HG02852 (cell line): ENCODE measurements around the gene OR11H12.
"Not testable (repeated sequence)": the region's sequence is repeated elsewhere in the genome, so short reads cannot be mapped to it uniquely, and the experiment has no call there.

Experiments used
- ATAC-seq: cut with Tn5 transposase; IDR thresholded peaks from one replicate; pipeline ENCODE4 v1.9.1; 2021; ENCODE audit warnings: mild to moderate bottlenecking, moderate library complexity; ENCODE audit not compliant: unreplicated experiment

Gene OR11H12, protein sequence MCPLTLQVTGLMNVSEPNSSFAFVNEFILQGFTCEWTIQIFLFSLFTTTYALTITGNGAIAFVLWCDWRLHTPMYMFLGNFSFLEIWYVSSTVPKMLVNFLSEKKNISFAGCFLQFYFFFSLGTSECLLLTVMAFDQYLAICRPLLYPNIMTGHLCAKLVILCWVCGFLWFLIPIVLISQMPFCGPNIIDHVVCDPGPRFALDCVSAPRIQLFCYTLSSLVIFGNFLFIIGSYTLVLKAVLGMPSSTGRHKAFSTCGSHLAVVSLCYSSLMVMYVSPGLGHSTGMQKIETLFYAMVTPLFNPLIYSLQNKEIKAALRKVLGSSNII

DNA sequence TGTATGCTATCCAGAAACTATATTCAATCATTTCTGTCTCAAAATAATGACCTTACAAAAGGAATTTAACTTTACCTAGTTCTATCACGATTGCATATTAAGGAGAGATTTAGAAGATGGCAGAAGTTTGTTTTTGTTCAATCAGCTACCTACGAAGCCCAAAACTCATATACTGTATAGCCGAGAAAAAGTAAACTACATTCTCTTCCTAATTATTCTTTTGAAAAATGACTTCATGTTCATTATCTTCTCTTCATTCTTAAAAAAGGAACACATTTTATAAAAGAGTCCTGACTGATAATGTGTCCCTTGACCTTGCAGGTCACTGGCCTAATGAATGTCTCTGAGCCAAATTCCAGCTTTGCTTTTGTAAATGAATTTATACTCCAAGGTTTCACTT is at the start of gene OR11H12:
Gene OR11H12, plus strand, starts transcription at position 301 of the 400 bp plus-strand sequence. Its CDS starts 0 bp downstream, at position 301.
- not testable (repeated sequence) for ATAC-seq

DNA sequence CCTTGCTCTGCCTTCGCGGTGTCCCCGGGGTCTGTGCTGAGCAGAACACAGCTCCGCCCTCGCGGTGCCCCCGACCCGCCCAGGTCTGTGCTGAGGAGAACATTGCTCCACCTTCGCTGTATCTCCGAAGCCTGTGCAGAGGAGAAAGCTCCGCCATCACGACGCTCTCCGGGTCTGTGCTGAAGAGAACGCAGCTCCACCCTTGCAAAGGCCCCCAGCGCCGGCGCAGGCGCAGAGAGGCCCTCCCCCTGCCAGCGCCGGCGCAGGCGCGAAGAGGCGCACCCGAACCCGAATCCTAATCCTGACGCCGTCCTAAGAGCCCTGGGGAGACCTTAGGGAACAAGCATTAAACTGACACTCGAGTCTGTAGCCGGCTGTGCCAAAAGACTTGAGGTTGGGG is 18.0 kb upstream of the OR11H12 start:
- ATAC-seq: not testable (repeated sequence)

DNA sequence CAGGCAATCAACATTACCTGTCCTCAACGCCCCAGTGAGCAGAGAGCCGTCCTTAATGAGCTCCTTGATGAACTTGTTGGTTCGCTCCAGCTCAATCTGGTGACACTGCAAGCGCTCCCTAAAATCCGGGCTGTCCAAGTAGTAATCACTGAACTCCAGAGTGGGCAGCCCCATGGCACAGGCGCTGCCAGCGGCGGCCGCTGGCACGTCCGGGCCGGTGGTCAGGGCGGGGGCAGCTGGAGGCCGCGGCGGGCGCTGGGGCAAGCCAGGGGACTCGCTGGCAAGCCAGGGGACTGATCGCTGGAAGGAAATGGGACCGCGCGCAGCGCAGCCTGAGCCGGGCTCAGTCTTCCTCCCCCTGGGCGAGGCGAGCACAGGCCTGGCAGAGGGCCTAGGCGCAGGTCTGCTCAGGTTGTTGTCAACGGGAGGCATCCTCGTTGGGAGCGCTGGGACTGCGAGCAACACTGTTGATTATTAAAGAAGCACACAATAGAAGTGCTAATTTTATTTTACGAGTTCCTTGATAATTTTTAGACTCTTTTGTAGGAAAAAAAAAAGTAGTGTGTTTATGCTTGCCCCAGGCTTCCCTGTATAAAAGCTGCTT is 25.8 kb downstream of the OR11H12 start:
- ATAC-seq: not testable (repeated sequence)

GRCh38 chr14:18636066-18636465 is 35.1 kb downstream of the OR11H12 start:
- not testable (repeated sequence) for ATAC-seq

DNA sequence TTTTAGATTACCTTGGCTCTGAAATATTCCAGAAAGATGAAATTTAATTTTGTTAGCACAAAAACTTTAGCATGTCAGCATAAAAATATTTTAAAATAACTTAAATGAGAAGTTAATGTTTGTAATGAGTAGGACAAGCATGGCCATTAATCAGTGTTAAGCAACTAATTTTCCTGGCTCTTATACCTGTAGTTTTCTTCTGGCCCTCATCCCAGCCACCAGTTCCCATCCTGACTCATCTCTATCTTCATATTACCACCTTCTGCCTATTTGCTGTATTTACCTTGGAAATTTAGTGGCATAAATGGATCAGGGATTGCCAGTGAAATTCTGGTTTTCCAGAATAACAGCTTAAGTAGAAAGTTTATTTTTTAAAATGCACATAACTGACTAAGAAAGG is 37.1 kb downstream of the OR11H12 start:
- ATAC-seq: not testable (repeated sequence)

GRCh38 chr14:18638785-18639184 is 37.9 kb downstream of the OR11H12 start:
- ATAC-seq: not testable (repeated sequence)

DNA sequence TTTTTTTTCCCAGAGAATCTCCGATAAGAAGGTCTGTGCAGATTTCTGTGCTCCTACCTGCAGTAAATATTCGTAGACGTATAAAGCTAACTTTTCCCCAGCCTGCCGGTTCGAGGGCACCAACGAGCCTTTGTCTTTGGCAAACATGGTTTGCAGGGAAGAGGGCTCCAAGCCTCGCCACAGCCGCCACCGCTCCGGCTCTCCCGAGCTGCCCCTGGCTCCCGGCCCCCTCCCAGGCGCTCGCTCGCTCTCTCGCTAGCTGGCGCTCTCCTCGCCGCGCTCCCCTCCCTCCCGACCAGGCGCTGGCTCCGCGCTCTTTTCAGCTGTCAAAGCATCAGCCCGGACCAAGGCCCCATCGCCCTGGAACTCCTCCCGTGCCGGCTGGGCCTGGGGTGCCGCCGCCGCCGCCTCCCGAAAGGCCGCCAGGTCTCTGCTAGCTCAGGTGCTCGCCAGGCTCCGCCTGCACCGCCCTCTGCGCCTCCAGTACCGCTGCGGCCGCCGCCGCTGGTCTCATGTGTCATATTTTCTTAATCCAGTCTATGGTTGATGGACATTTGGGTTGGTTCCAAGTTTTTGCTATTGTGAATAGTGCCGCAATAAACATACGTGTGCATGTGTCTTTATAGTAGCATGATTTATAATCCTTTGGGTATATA is 45.3 kb downstream of the OR11H12 start:
- ATAC-seq: not testable (repeated sequence)
